Endodermal cell (in vitro differentiated cells): ENCODE results near the gene ADSS1. TPM values are rescaled to one million over a fixed set of nuclear protein-coding genes. Genes with fewer than 3 reads are reported as not detected.

Experiments used
- DNase-seq: peaks from one replicate; pipeline ENCODE4 v3.0.0-alpha.2; 2017
- H3K27ac ChIP-seq: 2 replicates; pipeline ENCODE4 v1.5.1; 2013; ENCODE audit warnings: mild to moderate bottlenecking, low read depth, low read length, moderate library complexity
- H3K27me3 ChIP-seq: 2 replicates; pipeline ENCODE4 v1.6.1; 2013; ENCODE audit warnings: mild to moderate bottlenecking, low read length, moderate library complexity; ENCODE audit not compliant: insufficient read depth, control insufficient read depth, poor library complexity, severe bottlenecking
- H3K36me3 ChIP-seq: 2 replicates; pipeline ENCODE4 v1.7.0; 2013; ENCODE audit warnings: mild to moderate bottlenecking, low read length, moderate library complexity; ENCODE audit not compliant: control insufficient read depth, insufficient read depth
- H3K4me1 ChIP-seq: one replicate; pipeline ENCODE4 v1.7.0; 2013; ENCODE audit warnings: low read length; ENCODE audit not compliant: control insufficient read depth, insufficient read depth
- H3K4me3 ChIP-seq: 2 replicates; pipeline ENCODE4 v1.5.1; 2013; ENCODE audit warnings: mild to moderate bottlenecking, low read length, moderate library complexity
- H3K9ac ChIP-seq: 2 replicates; pipeline ENCODE4 v1.6.1; 2013; ENCODE audit warnings: mild to moderate bottlenecking, low read length, moderate library complexity; ENCODE audit not compliant: poor library complexity, severe bottlenecking; ENCODE audit errors: extremely low read depth
- H3K9me3 ChIP-seq: 2 replicates; pipeline ENCODE4 v1.6.1; 2013; ENCODE audit warnings: mild to moderate bottlenecking, low read length, moderate library complexity; ENCODE audit not compliant: control insufficient read depth
- H3K27ac Mint-ChIP-seq: 2 replicates; pipeline ENCODE4 v1.8.0; 2020; ENCODE audit warnings: mixed read lengths
- H3K27me3 Mint-ChIP-seq: 2 replicates; pipeline ENCODE4 v1.8.0; 2021; ENCODE audit warnings: mild to moderate bottlenecking, mixed read lengths; ENCODE audit not compliant: insufficient read depth
- H3K36me3 Mint-ChIP-seq: 2 replicates; pipeline ENCODE4 v1.8.0; 2020; ENCODE audit warnings: low read depth, mixed read lengths
- H3K4me1 Mint-ChIP-seq: 2 replicates; pipeline ENCODE4 v1.8.0; 2020; ENCODE audit warnings: mixed read lengths
- H3K4me3 Mint-ChIP-seq: 2 replicates; pipeline ENCODE4 v1.8.0; 2020; ENCODE audit warnings: mild to moderate bottlenecking, moderate library complexity, mixed read lengths
- H3K9me3 Mint-ChIP-seq: 2 replicates; pipeline ENCODE4 v1.8.0; 2020; ENCODE audit warnings: mild to moderate bottlenecking, mixed read lengths
- CTCF ChIP-seq: fragments of 200-600 bp; sonication (generic); conservative IDR thresholded peaks from 2 replicates; pipeline ENCODE4 v1.5.0; 2021; ENCODE audit warnings: antibody characterized with exemption, mild to moderate bottlenecking
- WGBS, 2 experiments: methylation state at CpG; one replicate each; pipeline versions ENCODE4 v1.1.5 to v1.1.7; 2013; ENCODE audit warnings: missing lambda C conversion rate in 2 of 2, mixed read lengths in 1 of 2; ENCODE audit not compliant: insufficient coverage in 1 of 2, insufficient read length in 1 of 2; 5-methylcytosine and 5-hydroxymethylcytosine counted together
- total RNA-seq, 2 donors: library from RNA; stranded (reverse); fragmentation: NEBNext Ultra II Directional in 1 of 2; extraction: Animal tissue kit (Norgen Biotek cat#: 25700) in 1 of 2; gene quantifications; 2 replicates in 1 of 2; 3 replicates in 1 of 2; pipeline ENCODE4 v1.2.1, GENCODE V29; 2021

Gene ADSS1
- total RNA-seq, 2 donors from 2014 or later, result 15.8 to 31.0 TPM

GRCh38 chr14:104681689-104682074, 42.3 kb upstream of the ADSS1 start:
- H3K4me3 ChIP-seq, result peak overlapping the region; percentile 71
- peaks cover 24% of the 10 kb centered on the region for H3K4me1 ChIP-seq
- H3K9me3 Mint-ChIP-seq, result peaks cover 7% of the 10 kb centered on the region
- H3K4me1 Mint-ChIP-seq, result peaks cover 49% of the 10 kb centered on the region
- peak overlapping the region; percentile 97 for H3K27ac Mint-ChIP-seq
- peak overlapping the region; percentile 58 for H3K27ac ChIP-seq
- peak overlapping the region; percentile 30 for H3K9ac ChIP-seq
- no peaks in the 10 kb centered on the region for H3K9me3 ChIP-seq
- H3K36me3 ChIP-seq, result no peaks in the 10 kb centered on the region
- peak; percentile 96 for DNase-seq
- H3K27me3 ChIP-seq, result no peaks in the 10 kb centered on the region
- 6 to 16% methylated on average over 4 to 11 of the region's 11 CpGs for WGBS, 2 experiments
- no peaks in the 10 kb centered on the region for H3K27me3 Mint-ChIP-seq
- peak; percentile 2 for TF ChIP-seq CTCF
- H3K4me3 Mint-ChIP-seq, result peak overlapping the region; percentile 48
- no peaks in the 10 kb centered on the region for H3K36me3 Mint-ChIP-seq

- H3K4me3 Mint-ChIP-seq, result peak overlapping the region; percentile 48
- 10 to 12% methylated on average over 6 to 12 of the region's 12 CpGs for WGBS, 2 experiments
- no peaks in the 10 kb centered on the region for H3K27me3 Mint-ChIP-seq
- Histone ChIP-seq H3K4me3 (peak overlapping the region; percentile 71), H3K27ac (peak overlapping the region; percentile 58), H3K9ac (peak overlapping the region; percentile 30), H3K4me1 (peaks cover 20% of the 10 kb centered on the region), H3K9me3 (no peaks in the 10 kb centered on the region), H3K36me3 (no peaks in the 10 kb centered on the region), H3K27me3 (no peaks in the 10 kb centered on the region)
- H3K9me3 Mint-ChIP-seq, result peaks cover 7% of the 10 kb centered on the region
- peak; percentile 95 for DNase-seq
- peak overlapping the region; percentile 97 for H3K27ac Mint-ChIP-seq
- H3K4me1 Mint-ChIP-seq, result peaks cover 46% of the 10 kb centered on the region
- TF ChIP-seq CTCF, result peak; percentile 55
- no peaks in the 10 kb centered on the region for H3K36me3 Mint-ChIP-seq
Observed at GRCh38 chr14:104682107-104682593, 41.9 kb upstream of the ADSS1 start.

- H3K4me1 ChIP-seq, result peaks cover 18% of the 10 kb centered on the region
- 87 to 88% methylated on average over 20 to 22 of the region's 22 CpGs for WGBS, 2 experiments
- no peaks in the 10 kb centered on the region for H3K27me3 Mint-ChIP-seq
- no peak overlapping the region for H3K9ac ChIP-seq
- no peak overlapping the region for H3K27ac Mint-ChIP-seq
- no peaks in the 10 kb centered on the region for H3K36me3 Mint-ChIP-seq
- H3K27me3 ChIP-seq, result no peaks in the 10 kb centered on the region
- peaks cover 7% of the 10 kb centered on the region for H3K9me3 Mint-ChIP-seq
- H3K36me3 ChIP-seq, result no peaks in the 10 kb centered on the region
- no peak for TF ChIP-seq CTCF
- H3K4me3 Mint-ChIP-seq, result no peak overlapping the region
- peaks cover 46% of the 10 kb centered on the region for H3K4me1 Mint-ChIP-seq
- H3K9me3 ChIP-seq, result no peaks in the 10 kb centered on the region
- H3K4me3 ChIP-seq, result no peak overlapping the region
- no peak overlapping the region for H3K27ac ChIP-seq
- DNase-seq, result no peak
Observed at GRCh38 chr14:104683653-104684448, 40.2 kb upstream of the ADSS1 start.
